OCI-LY1 (cell line): ENCODE data around the gene SPATA7.

Experiments used
- H2AFZ ChIP-seq: fragments of 200-600 bp; sonication (generic), shearing (Covaris generic); 2 replicates; pipeline ENCODE4 v1.6.0; 2014; ENCODE audit warnings: antibody characterized with exemption, mild to moderate bottlenecking, low read length
- H3F3A ChIP-seq: fragments of 200-600 bp; sonication (generic), shearing (Covaris generic); 2 replicates; pipeline ENCODE4 v1.6.0; 2014; ENCODE audit warnings: mild to moderate bottlenecking, antibody characterized with exemption, low read length, moderate library complexity; ENCODE audit not compliant: insufficient read depth
- H3K27ac ChIP-seq: fragments of 200-600 bp; sonication (generic); 2 replicates; pipeline ENCODE4 v1.5.1; 2014; ENCODE audit warnings: low read length, mixed run types, mild to moderate bottlenecking, low read depth; ENCODE audit not compliant: poor library complexity, severe bottlenecking
- H3K27me3 ChIP-seq: fragments of 200-600 bp; sonication (generic); 2 replicates; pipeline ENCODE4 v1.6.0; 2014; ENCODE audit warnings: antibody characterized with exemption, mild to moderate bottlenecking, low read length, moderate library complexity; ENCODE audit not compliant: insufficient read depth
- H3K36me3 ChIP-seq: fragments of 200-600 bp; sonication (generic); 2 replicates; pipeline ENCODE4 v1.6.1; 2014; ENCODE audit warnings: mild to moderate bottlenecking, antibody characterized with exemption, low read length, moderate library complexity, mixed read lengths; ENCODE audit not compliant: insufficient read depth
- H3K4me1 ChIP-seq: fragments of 200-600 bp; sonication (generic); 2 replicates; pipeline ENCODE4 v1.5.1; 2014; ENCODE audit warnings: mild to moderate bottlenecking, low read length, moderate library complexity; ENCODE audit not compliant: insufficient read depth, severe bottlenecking
- H3K4me2 ChIP-seq: fragments of 200-600 bp; sonication (generic), shearing (Covaris generic); 2 replicates; pipeline ENCODE4 v1.6.1; 2014; ENCODE audit warnings: low read length
- H3K4me3 ChIP-seq: fragments of 200-600 bp; sonication (generic); 2 replicates; pipeline ENCODE4 v1.5.1; 2014; ENCODE audit warnings: low read length, low read depth, mild to moderate bottlenecking, mixed read lengths; ENCODE audit not compliant: poor library complexity, severe bottlenecking
- H3K79me2 ChIP-seq: fragments of 200-600 bp; shearing (Covaris generic); 2 replicates; pipeline ENCODE4 v1.6.1; 2016; ENCODE audit warnings: mixed run types, low read length, mixed read lengths; ENCODE audit not compliant: insufficient read depth
- H3K9ac ChIP-seq: fragments of 200-600 bp; sonication (generic), shearing (Covaris generic); 2 replicates; pipeline ENCODE4 v1.6.1; 2014; ENCODE audit warnings: mild to moderate bottlenecking, low read length, mixed read lengths
- H3K9me2 ChIP-seq: fragments of 200-600 bp; sonication (generic), shearing (Covaris generic); 2 replicates; pipeline ENCODE4 v1.6.1; 2014; ENCODE audit warnings: low read depth, mild to moderate bottlenecking, low read length, mixed read lengths
- H3K9me3 ChIP-seq: fragments of 200-600 bp; shearing (Covaris generic); 2 replicates; pipeline ENCODE4 v1.6.1; 2014; ENCODE audit warnings: low read length, mixed read lengths
- H4K20me1 ChIP-seq: fragments of 200-600 bp; sonication (generic), shearing (Covaris generic); 2 replicates; pipeline ENCODE4 v1.6.0; 2016; ENCODE audit warnings: mild to moderate bottlenecking, low read length; ENCODE audit not compliant: insufficient read depth
- EZH2 ChIP-seq: fragments of 200-600 bp; sonication (generic), shearing (Covaris generic); IDR thresholded peaks from 2 replicates; pipeline ENCODE4 v1.8.0; 2017; ENCODE audit warnings: borderline replicate concordance, mixed run types, mild to moderate bottlenecking, antibody characterized with exemption, low read length, moderate library complexity, mixed read lengths
- TF ChIP-seq, protein P1 (sequence below): fragments of 200-600 bp; sonication (generic), shearing (Covaris generic); IDR thresholded peaks from 2 replicates; pipeline ENCODE4 v1.5.1; 2017; ENCODE audit warnings: mild to moderate bottlenecking, antibody characterized with exemption, low read length, moderate library complexity, mixed read lengths

SPATA7 gene

DNA sequence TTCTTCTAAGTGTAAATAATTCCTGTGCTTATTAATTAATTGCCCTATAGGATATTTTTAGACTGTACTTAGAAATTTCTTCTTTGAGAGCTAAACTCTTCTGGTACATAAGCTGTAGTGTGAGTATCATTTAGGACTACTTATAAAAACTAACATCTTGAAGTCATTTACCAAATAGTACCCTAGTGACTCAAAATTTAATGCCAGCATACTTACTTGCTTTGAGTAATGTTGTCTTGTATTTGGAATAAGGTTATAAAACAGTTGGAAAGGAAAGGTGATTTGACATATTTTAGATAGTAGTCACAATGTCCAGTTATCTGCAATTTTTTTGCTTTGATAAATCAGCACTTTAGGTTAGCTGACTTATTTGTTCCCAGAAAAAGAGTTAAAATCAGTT is 39.1 kb downstream of the SPATA7 start:
- TF ChIP-seq, protein P1, sequence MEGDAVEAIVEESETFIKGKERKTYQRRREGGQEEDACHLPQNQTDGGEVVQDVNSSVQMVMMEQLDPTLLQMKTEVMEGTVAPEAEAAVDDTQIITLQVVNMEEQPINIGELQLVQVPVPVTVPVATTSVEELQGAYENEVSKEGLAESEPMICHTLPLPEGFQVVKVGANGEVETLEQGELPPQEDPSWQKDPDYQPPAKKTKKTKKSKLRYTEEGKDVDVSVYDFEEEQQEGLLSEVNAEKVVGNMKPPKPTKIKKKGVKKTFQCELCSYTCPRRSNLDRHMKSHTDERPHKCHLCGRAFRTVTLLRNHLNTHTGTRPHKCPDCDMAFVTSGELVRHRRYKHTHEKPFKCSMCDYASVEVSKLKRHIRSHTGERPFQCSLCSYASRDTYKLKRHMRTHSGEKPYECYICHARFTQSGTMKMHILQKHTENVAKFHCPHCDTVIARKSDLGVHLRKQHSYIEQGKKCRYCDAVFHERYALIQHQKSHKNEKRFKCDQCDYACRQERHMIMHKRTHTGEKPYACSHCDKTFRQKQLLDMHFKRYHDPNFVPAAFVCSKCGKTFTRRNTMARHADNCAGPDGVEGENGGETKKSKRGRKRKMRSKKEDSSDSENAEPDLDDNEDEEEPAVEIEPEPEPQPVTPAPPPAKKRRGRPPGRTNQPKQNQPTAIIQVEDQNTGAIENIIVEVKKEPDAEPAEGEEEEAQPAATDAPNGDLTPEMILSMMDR = no peak
- TF ChIP-seq EZH2 = no peak
- H3K9me3 ChIP-seq = no peaks in the 10 kb centered on the region

DNA sequence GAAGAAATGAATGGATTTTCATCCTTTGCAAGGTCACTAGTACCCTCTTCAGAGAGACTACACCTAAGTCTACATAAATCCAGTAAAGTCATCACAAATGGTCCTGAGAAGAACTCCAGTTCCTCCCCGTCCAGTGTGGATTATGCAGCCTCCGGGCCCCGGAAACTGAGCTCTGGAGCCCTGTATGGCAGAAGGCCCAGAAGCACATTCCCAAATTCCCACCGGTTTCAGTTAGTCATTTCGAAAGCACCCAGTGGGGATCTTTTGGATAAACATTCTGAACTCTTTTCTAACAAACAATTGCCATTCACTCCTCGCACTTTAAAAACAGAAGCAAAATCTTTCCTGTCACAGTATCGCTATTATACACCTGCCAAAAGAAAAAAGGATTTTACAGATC is 40.8 kb downstream of the SPATA7 start:
- Histone ChIP-seq H3K9me3 (no peaks in the 10 kb centered on the region), H3K27me3 (no peaks in the 10 kb centered on the region), H3F3A (no peaks in the 10 kb centered on the region), H3K27ac (no peak overlapping the region), H3K9ac (no peak overlapping the region), H3K4me2 (no peak overlapping the region), H2AFZ (no peak overlapping the region), H3K36me3 (no peaks in the 10 kb centered on the region), H3K9me2 (no peaks in the 10 kb centered on the region), H3K4me3 (no peak overlapping the region), H4K20me1 (no peaks in the 10 kb centered on the region), H3K79me2 (no peaks in the 10 kb centered on the region), H3K4me1 (no peaks in the 10 kb centered on the region)
- TF ChIP-seq, protein P1 = no peak
- no peak for TF ChIP-seq EZH2

More for the DNA sequence above, 39.1 kb downstream of the SPATA7 start:
- Histone ChIP-seq H3K27me3 (no peaks in the 10 kb centered on the region), H3K4me1 (no peaks in the 10 kb centered on the region), H3K79me2 (no peaks in the 10 kb centered on the region), H3K4me2 (no peak overlapping the region), H3K9me2 (no peaks in the 10 kb centered on the region), H3K9ac (no peak overlapping the region), H3K27ac (no peak overlapping the region), H3F3A (no peaks in the 10 kb centered on the region), H3K4me3 (no peak overlapping the region), H2AFZ (no peak overlapping the region), H4K20me1 (no peaks in the 10 kb centered on the region), H3K36me3 (no peaks in the 10 kb centered on the region)

DNA sequence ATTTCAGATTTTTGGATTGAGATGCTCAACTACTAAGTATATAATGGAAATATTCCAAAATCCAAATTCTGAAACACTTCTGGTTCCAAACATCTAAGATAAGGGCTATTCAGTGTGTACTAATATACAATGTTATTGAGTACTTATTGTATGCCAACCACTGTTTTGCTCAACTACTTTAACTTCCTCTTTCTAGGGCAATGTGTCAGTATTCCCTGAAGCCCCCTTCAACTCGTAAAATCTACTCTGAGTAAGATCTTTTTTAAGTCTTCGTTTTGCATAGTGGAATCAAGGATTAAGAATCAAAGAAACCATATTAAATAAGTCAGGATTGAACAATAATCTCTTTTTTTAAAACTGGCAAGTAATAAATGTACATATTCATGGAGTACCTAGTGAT is 45.5 kb downstream of the SPATA7 start:
- no peaks in the 10 kb centered on the region for H3K36me3 ChIP-seq
- no peak for TF ChIP-seq EZH2
- TF ChIP-seq, protein P1 = no peak
- no peaks in the 10 kb centered on the region for H3K9me3 ChIP-seq
- no peaks in the 10 kb centered on the region for H3K27me3 ChIP-seq
- no peaks in the 10 kb centered on the region for H3F3A ChIP-seq
- H3K4me2 ChIP-seq = no peak overlapping the region
- H3K79me2 ChIP-seq = no peaks in the 10 kb centered on the region
- H3K9ac ChIP-seq = no peak overlapping the region
- no peak overlapping the region for H3K4me3 ChIP-seq
- H2AFZ ChIP-seq = no peak overlapping the region
- no peaks in the 10 kb centered on the region for H4K20me1 ChIP-seq
- no peaks in the 10 kb centered on the region for H3K9me2 ChIP-seq
- no peaks in the 10 kb centered on the region for H3K4me1 ChIP-seq
- H3K27ac ChIP-seq = no peak overlapping the region
